Measurements from ENCODE around the gene LIN37. TPM values are rescaled to one million over a fixed set of nuclear protein-coding genes. Genes with fewer than 3 reads are reported as not detected.

Gene LIN37
- polyA plus RNA-seq, 10 donors, result 7.9 to 13.1 (median 9.6) TPM

GRCh38 chr19:35733180-35734125, 14.9 kb upstream of the LIN37 start:
- DNase-seq, result no peak

GRCh38 chr19:35734273-35734672, 14.1 kb upstream of the LIN37 start:
- no peak for DNase-seq

GRCh38 chr19:35734889-35735288, 13.5 kb upstream of the LIN37 start:
- DNase-seq, result no peak

- DNase-seq, result no peak
Measured at GRCh38 chr19:35736913-35737886, 11.2 kb upstream of the LIN37 start.

- no peak for DNase-seq
Measured at GRCh38 chr19:35738021-35738886, 10.1 kb upstream of the LIN37 start.

GRCh38 chr19:35738887-35739229, 9.5 kb upstream of the LIN37 start:
- DNase-seq, result no peak

GRCh38 chr19:35739275-35740107, 8.9 kb upstream of the LIN37 start:
- DNase-seq, result no peak

- DNase-seq, result no peak
Measured at GRCh38 chr19:35740108-35740422, 8.3 kb upstream of the LIN37 start.

- DNase-seq, result peak; percentile 97 to 99 (median 98)
Measured at GRCh38 chr19:35740423-35741202, 7.8 kb upstream of the LIN37 start.

- no peak for DNase-seq
Measured at GRCh38 chr19:35741203-35741515, 7.2 kb upstream of the LIN37 start.

GRCh38 chr19:35742121-35742724, 6.2 kb upstream of the LIN37 start, which contains the start of gene IGFLR1:
IGFLR1 (minus strand) TSS chr19:35742452; CDS start chr19:35741180, 1,272 bp downstream.
- DNase-seq, result no peak

GRCh38 chr19:35743640-35744429, 4.5 kb upstream of the LIN37 start:
- no peak for DNase-seq

- DNase-seq, result peak; percentile 96 to 97 (median 96)
Measured at GRCh38 chr19:35744430-35745327, 3.7 kb upstream of the LIN37 start.

GRCh38 chr19:35745328-35746086, 2.9 kb upstream of the LIN37 start, which contains the start of the genes PSENEN and U2AF1L4:
PSENEN (plus strand) TSS chr19:35745651; CDS start chr19:35745931, 280 bp downstream.
U2AF1L4 (minus strand) TSS chr19:35745418; CDS start chr19:35745391, 27 bp downstream.
- DNase-seq, result peak; percentile 99 to 100 (median 100)

GRCh38 chr19:35746087-35746462, 2.3 kb upstream of the LIN37 start:
- no peak for DNase-seq

GRCh38 chr19:35746531-35746930, 1.8 kb upstream of the LIN37 start:
- DNase-seq, result no peak

GRCh38 chr19:35750167-35750566, 1.8 kb downstream of the LIN37 start:
- DNase-seq, result no peak

Data from muscle of back (tissue), 11 donors.